Transverse colon (tissue), 4 donors: ENCODE results near the gene CCDC197. TPM values are rescaled to one million over a fixed set of nuclear protein-coding genes. Genes with fewer than 3 reads are reported as not detected.

Experiments
- DNase-seq: peaks from one replicate; pipeline ENCODE4 v3.0.0-alpha.2; 2019
- H3K27ac ChIP-seq, 4 donors: fragments of 200-600 bp; sonication (generic); 2 replicates each; pipeline ENCODE4 v1.5.1; 2016 to 2018; ENCODE audit warnings: inconsistent platforms in 4 of 4
- H3K27me3 ChIP-seq: fragments of 200-600 bp; sonication (generic); 2 replicates; pipeline ENCODE4 v1.5.1; 2017; ENCODE audit warnings: inconsistent platforms
- H3K36me3 ChIP-seq, 4 donors: fragments of 200-600 bp; sonication (generic); 2 replicates each; pipeline ENCODE4 v1.5.1; 2017 to 2019; ENCODE audit warnings: inconsistent platforms in 4 of 4
- H3K4me1 ChIP-seq, 4 donors: fragments of 200-600 bp; sonication (generic); 2 replicates each; pipeline ENCODE4 v1.5.1; 2017 to 2020; ENCODE audit warnings: inconsistent platforms in 4 of 4
- H3K4me3 ChIP-seq, 4 donors: fragments of 200-600 bp; sonication (generic); 1 replicate in 1 of 4; 2 replicates in 3 of 4; pipeline versions ENCODE4 v1.5.1 to v1.6.1; 2017 to 2019; ENCODE audit warnings: inconsistent platforms in 4 of 4
- H3K9me3 ChIP-seq, 2 donors: fragments of 200-600 bp; sonication (generic); 2 replicates each; pipeline ENCODE4 v1.5.1; 2017 to 2019; ENCODE audit warnings: inconsistent platforms in 2 of 2
- EP300 ChIP-seq: sonication (generic); formaldehyde crosslinking; IDR thresholded peaks from one replicate; pipeline ENCODE4 v1.6.1; 2017; ENCODE audit warnings: antibody characterized with exemption, low read depth
- POLR2A ChIP-seq: fragments of 450-650 bp; IDR thresholded peaks from one replicate; pipeline ENCODE4 v1.6.1; 2016; ENCODE audit warnings: antibody characterized with exemption, mild to moderate bottlenecking, moderate library complexity
- POLR2AphosphoS5 ChIP-seq, 3 donors: sonication (generic); formaldehyde crosslinking; IDR thresholded peaks; one replicate each; pipeline ENCODE4 v1.6.1; 2016; ENCODE audit warnings: antibody characterized with exemption in 3 of 3
- WGBS, 2 donors: methylation state at CpG; one replicate each; pipeline ENCODE4 v1.1.5; 2018; ENCODE audit warnings: low coverage in 1 of 2; 5-methylcytosine and 5-hydroxymethylcytosine counted together
- in situ Hi-C, 4 donors: fragments of 200-750 bp; cut with MboI; loops; one replicate each; pipeline versions ENCODE4 v1.15.0 to v1.15.1; 2017; ENCODE audit warnings: low sequenced_read_pairs in 3 of 4, low pct_ligation_motif_present in 1 of 4, low pct_unique_long_range_greater_than_20kb in 1 of 4
- intact Hi-C: fragments of 100-400 bp; cut with DNase I; formaldehyde crosslinking; loops from one replicate; pipeline ENCODE4 v1.15.1; 2023; ENCODE audit warnings: low total_unique reads
- total RNA-seq, 4 donors: library from RNA; depleted of rRNA; stranded (reverse); fragments of >200 nt; gene quantifications; one replicate each; pipeline ENCODE4 v1.1.0, GENCODE V29; 2016
- TF ChIP-seq, protein P1 (sequence below), 5 experiments: fragments of 200-600 bp in 3 of 5; fragments of 450-650 bp in 2 of 5; sonication (generic) in 3 of 5; IDR thresholded peaks; 1 replicate in 2 of 5; 2 replicates in 3 of 5; pipeline ENCODE4 v1.5.1; 2016 to 2017; ENCODE audit warnings: antibody characterized with exemption in 5 of 5, inconsistent platforms in 3 of 5, mild to moderate bottlenecking in 2 of 5, moderate library complexity in 1 of 5

CCDC197 gene
- total RNA-seq, 4 donors from 2014 or later, result not detected

DNA sequence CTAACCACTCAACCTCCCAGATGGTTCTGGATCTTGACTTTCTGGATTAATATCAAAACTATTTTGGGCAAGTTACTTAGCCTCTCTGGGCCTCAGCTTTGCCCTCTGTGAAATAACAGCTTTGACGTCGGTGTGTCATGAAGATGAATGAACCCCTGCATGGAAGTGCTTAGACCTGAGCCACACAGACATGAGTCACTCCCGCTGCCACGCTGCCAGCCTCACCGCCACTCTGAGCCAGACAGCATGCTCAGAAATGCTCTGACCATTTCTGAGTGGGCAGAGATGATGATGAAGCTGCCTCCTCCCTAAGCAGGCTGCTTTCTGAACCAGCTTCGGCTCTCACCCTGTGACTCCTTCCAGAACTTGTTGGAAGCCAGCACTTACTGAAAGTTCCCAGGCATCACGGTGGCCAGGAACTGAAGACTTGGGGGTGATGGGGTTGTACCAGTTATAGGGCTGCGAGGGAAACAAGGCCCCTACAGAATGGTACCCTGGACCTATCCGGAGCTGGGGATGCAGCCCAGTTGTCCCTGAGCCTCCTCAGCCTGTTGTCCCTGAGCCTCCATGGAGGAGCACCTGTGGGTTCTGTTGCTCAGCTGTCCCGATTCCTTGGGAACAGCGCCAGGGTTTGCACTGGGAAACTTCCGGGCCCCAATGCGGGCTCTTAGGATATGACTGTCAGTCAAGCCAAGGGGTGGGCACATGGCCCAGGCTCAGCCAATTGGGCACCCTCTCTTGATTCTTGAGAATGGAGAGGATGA lies 2.0 kb upstream of the CCDC197 start:
- H3K36me3 ChIP-seq, result no peaks in the 10 kb centered on the region
- in situ Hi-C loops (no loop called here), intact Hi-C loops (no loop called here)
- no peak overlapping the region for H3K4me3 ChIP-seq
- no peak for TF ChIP-seq EP300
- peak; percentile 46 to 73 (median 53) for TF ChIP-seq POLR2AphosphoS5 (IDR thresholded peaks at IDR 0.05)
- peak overlapping the region; percentile 52 to 76 (median 68) for H3K27ac ChIP-seq
- H3K27me3 ChIP-seq, result no peaks in the 10 kb centered on the region
- 20 to 55% methylated on average over 2 to 13 of the region's 13 CpGs for WGBS, 2 donors
- H3K9me3 ChIP-seq, result no peaks in the 10 kb centered on the region
- no peaks in the 10 kb centered on the region for H3K4me1 ChIP-seq
- peak; percentile 29 for DNase-seq

DNA sequence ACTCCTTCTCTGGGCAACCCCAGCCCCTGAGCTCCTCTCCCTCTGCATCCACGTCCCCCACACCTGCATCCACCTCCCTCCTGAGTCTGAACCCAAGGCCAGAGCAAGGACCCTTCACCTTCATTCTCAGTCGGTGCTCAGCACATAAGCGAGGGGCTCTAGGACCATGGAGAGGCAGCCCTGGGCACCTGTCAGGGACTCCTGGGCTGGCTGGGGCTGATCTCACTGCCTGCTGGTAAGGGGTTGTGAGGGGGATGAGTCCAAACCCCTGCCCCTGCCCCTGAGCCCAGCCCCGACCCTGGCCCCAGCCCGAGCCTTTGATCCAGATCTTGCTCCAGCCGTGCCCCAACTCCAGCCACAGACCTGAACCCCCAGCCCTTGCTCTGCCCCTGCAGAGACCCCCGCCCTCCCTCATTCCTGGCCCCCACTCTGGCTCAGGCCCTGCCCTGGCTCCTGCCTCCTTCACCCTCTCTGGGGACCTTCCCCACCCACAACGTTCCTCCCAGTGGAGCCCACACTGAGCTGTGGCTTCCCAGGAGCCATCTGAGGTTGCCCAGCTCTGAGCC lies 888 bp upstream of the CCDC197 start:
- no peak for DNase-seq
- H3K36me3 ChIP-seq, result no peaks in the 10 kb centered on the region
- no peaks in the 10 kb centered on the region for H3K27me3 ChIP-seq
- in situ Hi-C loops (no loop called here), intact Hi-C loops (no loop called here)
- H3K4me1 ChIP-seq, result peaks cover 0 to 4% (median 0%) of the 10 kb centered on the region in 4 donors
- H3K9me3 ChIP-seq, result no peaks in the 10 kb centered on the region
- H3K27ac ChIP-seq, result peak overlapping the region in 3 of 4 donors; percentile 57 to 76 (median 64)
- 73 to 100% methylated on average over 1 to 8 of the region's 8 CpGs for WGBS, 2 donors
- TF ChIP-seq EP300 (no peak), POLR2AphosphoS5 (IDR thresholded peaks at IDR 0.05) (no peak), POLR2A (no peak)
- H3K4me3 ChIP-seq, result no peak overlapping the region

DNA sequence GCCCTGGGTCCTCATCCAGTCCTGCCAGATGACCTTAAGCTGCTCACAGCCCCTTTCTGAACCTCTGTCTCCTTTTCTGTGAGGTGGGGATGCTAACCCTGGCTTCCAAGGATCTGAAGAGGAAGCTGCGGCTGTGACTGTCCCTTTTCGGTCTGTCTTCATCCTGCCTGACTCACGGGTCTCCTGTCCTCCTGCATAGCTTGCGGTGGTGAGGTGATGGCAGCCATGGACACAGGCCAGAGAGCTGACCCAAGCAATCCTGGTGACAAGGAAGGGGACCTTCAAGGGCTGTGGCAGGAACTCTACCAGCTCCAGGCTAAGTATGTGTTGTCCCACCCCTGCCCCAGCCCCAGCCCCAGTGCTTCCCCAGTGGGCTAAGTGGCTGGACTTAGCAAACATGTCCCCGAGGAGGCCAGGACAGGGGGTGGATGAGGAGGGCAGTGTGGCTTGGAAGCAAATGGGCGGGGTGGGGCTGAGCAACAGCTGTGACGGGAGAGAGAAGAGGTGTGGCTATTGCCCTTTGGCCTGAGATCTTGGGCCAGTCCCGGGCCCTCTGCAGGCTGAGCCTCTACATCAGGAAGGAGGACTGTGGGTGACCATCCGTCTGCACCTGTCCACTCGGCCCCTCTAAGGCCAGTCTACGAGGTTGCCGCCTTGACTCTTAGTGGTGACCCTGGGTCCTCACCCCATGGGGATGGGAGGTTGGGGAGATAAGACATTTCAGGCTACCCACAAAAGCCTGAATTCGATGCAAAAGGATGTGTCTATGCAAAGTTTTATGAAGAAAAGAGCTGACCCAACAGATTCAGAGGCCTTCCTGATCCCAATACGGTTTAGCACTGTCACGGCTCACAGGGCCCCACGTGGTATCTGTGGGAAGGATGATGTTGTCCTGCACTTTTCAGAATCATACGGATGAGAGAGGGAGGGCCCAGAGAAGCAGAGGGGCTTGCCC lies 1.1 kb downstream of the CCDC197 start:
- no peaks in the 10 kb centered on the region for H3K36me3 ChIP-seq
- no peak overlapping the region for H3K27ac ChIP-seq
- no peak overlapping the region for H3K4me3 ChIP-seq
- TF ChIP-seq EP300 (no peak), POLR2A (no peak), POLR2AphosphoS5 (IDR thresholded peaks at IDR 0.05) (no peak)
- TF ChIP-seq, protein P1, sequence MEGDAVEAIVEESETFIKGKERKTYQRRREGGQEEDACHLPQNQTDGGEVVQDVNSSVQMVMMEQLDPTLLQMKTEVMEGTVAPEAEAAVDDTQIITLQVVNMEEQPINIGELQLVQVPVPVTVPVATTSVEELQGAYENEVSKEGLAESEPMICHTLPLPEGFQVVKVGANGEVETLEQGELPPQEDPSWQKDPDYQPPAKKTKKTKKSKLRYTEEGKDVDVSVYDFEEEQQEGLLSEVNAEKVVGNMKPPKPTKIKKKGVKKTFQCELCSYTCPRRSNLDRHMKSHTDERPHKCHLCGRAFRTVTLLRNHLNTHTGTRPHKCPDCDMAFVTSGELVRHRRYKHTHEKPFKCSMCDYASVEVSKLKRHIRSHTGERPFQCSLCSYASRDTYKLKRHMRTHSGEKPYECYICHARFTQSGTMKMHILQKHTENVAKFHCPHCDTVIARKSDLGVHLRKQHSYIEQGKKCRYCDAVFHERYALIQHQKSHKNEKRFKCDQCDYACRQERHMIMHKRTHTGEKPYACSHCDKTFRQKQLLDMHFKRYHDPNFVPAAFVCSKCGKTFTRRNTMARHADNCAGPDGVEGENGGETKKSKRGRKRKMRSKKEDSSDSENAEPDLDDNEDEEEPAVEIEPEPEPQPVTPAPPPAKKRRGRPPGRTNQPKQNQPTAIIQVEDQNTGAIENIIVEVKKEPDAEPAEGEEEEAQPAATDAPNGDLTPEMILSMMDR (IDR thresholded peaks at IDR 0.05), result no peak
- in situ Hi-C loops (no loop called here), intact Hi-C loops (no loop called here)
- WGBS, 2 donors, result 79% methylated on average over 17 of the region's 17 CpGs; no CpG with 5 or more reads in 1 of the 2 donors
- H3K4me1 ChIP-seq, result peaks cover 0 to 8% (median 0%) of the 10 kb centered on the region in 4 donors
- H3K27me3 ChIP-seq, result no peaks in the 10 kb centered on the region
- H3K9me3 ChIP-seq, result no peaks in the 10 kb centered on the region
- DNase-seq, result no peak

DNA sequence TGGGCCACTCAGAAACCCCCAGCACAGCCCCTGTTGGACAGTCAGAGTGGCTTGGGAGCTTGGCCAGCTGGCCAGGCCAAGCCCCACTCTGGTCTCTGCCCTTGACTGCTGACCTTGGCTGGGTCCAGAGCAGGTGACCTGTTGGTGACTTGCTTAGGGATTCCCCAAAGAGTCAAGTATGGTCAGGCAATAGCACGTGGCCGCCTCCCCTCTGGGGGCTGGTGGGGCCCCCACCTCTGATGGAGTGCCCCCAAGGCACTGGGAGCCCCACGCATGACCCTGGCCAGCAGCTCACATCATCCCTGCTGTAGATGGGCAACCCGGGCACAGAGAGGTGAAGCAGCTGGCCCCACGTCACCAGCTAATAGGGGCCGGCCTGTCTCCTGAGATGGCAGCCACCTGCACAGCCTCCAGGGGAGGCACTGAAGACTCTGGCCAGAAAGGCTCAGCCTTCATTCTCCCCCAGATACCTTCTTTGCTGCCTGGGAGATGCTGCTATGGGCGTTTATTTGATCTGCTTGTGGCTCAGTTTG lies 1.8 kb downstream of the CCDC197 start:
- Histone ChIP-seq H3K27ac (no peak overlapping the region), H3K27me3 (no peaks in the 10 kb centered on the region), H3K4me1 (peaks cover 0 to 8% (median 0%) of the 10 kb centered on the region in 4 donors), H3K4me3 (no peak overlapping the region), H3K9me3 (no peaks in the 10 kb centered on the region), H3K36me3 (no peaks in the 10 kb centered on the region)
- no peak for DNase-seq
- TF ChIP-seq POLR2AphosphoS5 (IDR thresholded peaks at IDR 0.05) (no peak), POLR2A (no peak), EP300 (no peak)
- TF ChIP-seq, protein P1 (IDR thresholded peaks at IDR 0.05), result no peak
- intact Hi-C loops (no loop called here), in situ Hi-C loops (no loop called here)
- 89% methylated on average over 5 of the region's 7 CpGs; no CpG with 5 or more reads in 1 of the 2 donors for WGBS, 2 donors
